Activated CD8-positive, alpha-beta memory T cell treated with anti-CD3 and anti-CD28 coated beads, Interleukin-2, amount 50 U/mL, for 1 hour (primary cell): ENCODE data around the gene HYDIN.

Source experiments
- DNase-seq: peaks from one replicate; pipeline ENCODE4 v3.0.0-alpha.2; 2020; ENCODE audit errors: extremely low read depth

Gene HYDIN

DNA sequence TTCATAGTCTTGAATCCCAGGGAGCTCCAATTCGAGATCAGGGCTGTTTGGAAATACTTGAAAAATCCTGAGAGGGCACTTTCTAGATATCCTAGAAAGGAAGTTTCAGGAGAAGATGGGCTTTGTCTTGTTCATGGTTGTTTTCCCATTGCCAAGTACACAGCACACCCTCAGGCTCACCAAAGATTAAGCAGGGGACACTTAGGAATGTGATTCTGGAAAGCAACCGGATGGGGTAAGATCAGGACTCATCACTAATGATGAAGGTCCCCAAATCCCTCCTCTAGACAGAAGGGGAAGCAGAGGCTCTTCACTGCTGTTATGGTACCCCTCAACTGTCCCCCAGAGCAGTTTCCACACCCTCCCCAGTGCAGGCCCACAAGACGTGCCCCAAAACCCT lies 470.3 kb downstream of the HYDIN start:
- no peak for DNase-seq

DNA sequence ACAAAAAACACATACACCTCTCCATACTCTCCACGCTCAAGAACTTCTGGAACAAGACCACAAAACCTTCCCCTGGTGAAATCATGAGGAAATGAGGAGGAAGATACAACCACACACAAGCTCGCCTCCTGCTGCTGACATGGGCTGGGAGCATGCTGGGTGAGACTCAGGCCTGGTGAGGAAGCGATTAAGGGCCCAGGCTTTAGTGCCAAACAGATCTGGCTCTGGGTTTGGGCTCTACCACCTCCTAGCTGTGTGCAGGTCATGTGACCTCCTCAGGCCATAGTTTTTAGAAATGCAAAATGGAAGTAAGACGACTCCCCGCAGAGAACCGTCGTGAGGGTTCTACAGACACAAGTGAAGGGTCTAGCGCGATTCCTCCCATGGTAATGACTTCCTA lies 470.9 kb downstream of the HYDIN start:
- DNase-seq: no peak

- DNase-seq: no peak
These were observed 471.7 kb downstream of the HYDIN start for GRCh38 chr16:70758786-70759185.
